Endothelial cell of umbilical vein (primary cell): ENCODE results near the gene IKZF5. TPM values are rescaled to one million over a fixed set of nuclear protein-coding genes. Genes with fewer than 3 reads are reported as not detected.

ENCODE experiments used
- BruUV-seq: library from RNA; stranded (reverse); fragments of 400-500 nt; replicated peaks from 2 replicates; lab custom pipeline; 2021; lab: Mats Ljungman, UMichigan
- CTCF ChIA-PET: fragments of 300-600, 350-600 bp; sonication (Branson Sonifier 250); formaldehyde crosslinking; loops from one replicate; lab custom pipeline; 2021; ENCODE audit warnings: antibody characterized with exemption, inconsistent platforms; lab: Charles Lee
- POLR2A ChIA-PET: fragments of 300-600, 350-600 bp; sonication (Branson Sonifier 250); formaldehyde crosslinking; loops from one replicate; lab custom pipeline; 2021; ENCODE audit warnings: antibody characterized with exemption, inconsistent platforms; lab: Charles Lee
- DNase-seq: peaks from one replicate; pipeline ENCODE4 v3.0.0-alpha.2; 2011; ENCODE audit warnings: low read depth, low spot score
- FAIRE-seq: peaks from 2 replicates; lab custom pipeline; 2011; peaks lifted over from hg19 to GRCh38; lab: Jason Lieb, UNC
- H2AFZ ChIP-seq: 2 replicates; pipeline ENCODE4 v1.6.0; 2012; ENCODE audit warnings: low read depth, low read length, control low read depth, inconsistent platforms
- H3K27ac ChIP-seq: 2 replicates; pipeline ENCODE4 v1.5.1; 2011; ENCODE audit warnings: low read depth, mild to moderate bottlenecking, control low read depth, low read length, moderate library complexity; ENCODE audit not compliant: insufficient read depth
- H3K27me3 ChIP-seq, 2 experiments: 2 replicates each; pipeline versions ENCODE4 v1.6.0 to v1.6.1; 2011; ENCODE audit warnings: low read length in 2 of 2, mixed read lengths in 1 of 2; ENCODE audit not compliant: control insufficient read depth in 2 of 2, insufficient read depth in 2 of 2
- H3K36me3 ChIP-seq, 2 experiments: 2 replicates in 1 of 2; 3 replicates in 1 of 2; pipeline ENCODE4 v1.5.1; 2011; ENCODE audit warnings: low read length in 2 of 2, mild to moderate bottlenecking in 1 of 2, moderate library complexity in 1 of 2; ENCODE audit not compliant: control insufficient read depth in 2 of 2, insufficient read depth in 2 of 2; ENCODE audit errors: extremely low read depth in 1 of 2
- H3K4me1 ChIP-seq: 3 replicates; pipeline ENCODE4 v1.5.1; 2011; ENCODE audit warnings: mild to moderate bottlenecking, low read length; ENCODE audit not compliant: control insufficient read depth, insufficient read depth; ENCODE audit errors: extremely low read depth
- H3K4me2 ChIP-seq: 2 replicates; pipeline ENCODE4 v1.6.1; 2011; ENCODE audit warnings: low read length, control low read depth, mixed read lengths; ENCODE audit not compliant: insufficient read depth
- H3K4me3 ChIP-seq, 3 experiments: fragments of 200-600 bp in 1 of 3; sonication (generic), shearing (Covaris generic) in 1 of 3; replicated peaks in 1 of 3; 2 replicates each; pipeline ENCODE4 v1.5.1; 2011 to 2016; ENCODE audit warnings: control low read depth in 3 of 3, low read length in 3 of 3, mild to moderate bottlenecking in 2 of 3, inconsistent platforms in 1 of 3, low read depth in 1 of 3, moderate library complexity in 1 of 3; ENCODE audit not compliant: insufficient read depth in 1 of 3
- H3K79me2 ChIP-seq: 2 replicates; pipeline ENCODE4 v1.6.0; 2012; ENCODE audit warnings: low read length, inconsistent platforms; ENCODE audit not compliant: control insufficient read depth, insufficient read depth
- H3K9ac ChIP-seq: replicated peaks from 2 replicates; pipeline ENCODE3; 2011; ENCODE audit warnings: low read length, control low read depth; ENCODE audit not compliant: insufficient read depth; ENCODE audit errors: extremely low read depth
- H3K9me1 ChIP-seq: replicated peaks from 3 replicates; pipeline ENCODE4 v1.6.0; 2011; ENCODE audit warnings: mild to moderate bottlenecking, low read length; ENCODE audit not compliant: control insufficient read depth, insufficient read depth; ENCODE audit errors: extremely low read depth
- H3K9me3 ChIP-seq: replicated peaks from 2 replicates; pipeline ENCODE4 v1.5.1; 2012; ENCODE audit warnings: low read length, inconsistent platforms; ENCODE audit not compliant: control insufficient read depth, insufficient read depth
- H4K20me1 ChIP-seq: replicated peaks from 2 replicates; pipeline ENCODE3; 2011; ENCODE audit warnings: mild to moderate bottlenecking, low read length; ENCODE audit not compliant: control insufficient read depth, insufficient read depth; ENCODE audit errors: extremely low read depth
- EZH2 ChIP-seq: IDR thresholded peaks from 2 replicates; pipeline ENCODE4 v1.6.1; 2012; ENCODE audit warnings: borderline replicate concordance, low read depth, mild to moderate bottlenecking, moderate library complexity, low read length, inconsistent platforms; ENCODE audit not compliant: severe bottlenecking
- FOS ChIP-seq: IDR thresholded peaks from 2 replicates; pipeline ENCODE4 v1.6.1; 2011; ENCODE audit warnings: mild to moderate bottlenecking, low read length, moderate library complexity, borderline replicate concordance; ENCODE audit not compliant: insufficient read depth
- GATA2 ChIP-seq: IDR thresholded peaks from 2 replicates; pipeline ENCODE4 v1.7.0; 2011; ENCODE audit warnings: low read depth, mild to moderate bottlenecking, moderate library complexity, mixed read lengths, low read length; ENCODE audit not compliant: insufficient read length, insufficient read depth
- JUN ChIP-seq: IDR thresholded peaks from 2 replicates; pipeline ENCODE4 v1.6.1; 2011; ENCODE audit warnings: borderline replicate concordance, low read depth; ENCODE audit not compliant: insufficient read length, insufficient read depth
- MYC ChIP-seq: IDR thresholded peaks from one replicate; pipeline ENCODE4 v1.6.1; 2011; ENCODE audit warnings: mild to moderate bottlenecking, low read depth, low read length
- POLR2AphosphoS5 ChIP-seq: IDR thresholded peaks from 2 replicates; pipeline ENCODE4 v1.6.1; 2012; ENCODE audit warnings: low read depth, mild to moderate bottlenecking, control low read depth, low read length, moderate library complexity; ENCODE audit not compliant: insufficient read depth
- dilution Hi-C: fragments of 300-500 bp; cut with MboI; formaldehyde crosslinking; loops from one replicate; pipeline ENCODE4 v1.15.0; 2019; ENCODE audit warnings: low sequenced_read_pairs; ENCODE audit not compliant: extremely low pct_ligation_motif_present
- intact Hi-C: fragments of 100-400 bp; cut with micrococcal nuclease; formaldehyde crosslinking; loops from one replicate; pipeline ENCODE4 v1.10.0; 2022
- polyA plus RNA-seq, 4 experiments: library from polyadenylated mRNA; depleted of rRNA in 3 of 4; stranded (reverse) in 3 of 4; unstranded in 1 of 4; fragments of >200 nt; gene quantifications; 2 replicates each; pipeline versions ENCODE4 v1.2.1 to v1.2.3, GENCODE V29; 2011 to 2012; ENCODE audit warnings: missing spikeins in 1 of 4
- total RNA-seq: library from RNA; stranded (reverse); gene quantifications from 2 replicates; pipeline ENCODE4 v1.2.3, GENCODE V29; 2021
- TF ChIP-seq, protein P1 (sequence below), 2 donors: IDR thresholded peaks; 1 replicate in 1 of 2; 2 replicates in 1 of 2; pipeline ENCODE4 v1.5.1; 2011; ENCODE audit warnings: low read length in 2 of 2, mild to moderate bottlenecking in 2 of 2, moderate library complexity in 2 of 2, control low read depth in 1 of 2, inconsistent platforms in 1 of 2, low read depth in 1 of 2; ENCODE audit not compliant: insufficient read depth in 1 of 2; ENCODE audit errors: extremely low read depth in 1 of 2

Gene IKZF5
- total and polyA plus RNA-seq, 2 donors (not counting 3 experiments of a cell fraction or from before 2014, with no cell fraction given): 7.1 to 10.3 TPM

DNA sequence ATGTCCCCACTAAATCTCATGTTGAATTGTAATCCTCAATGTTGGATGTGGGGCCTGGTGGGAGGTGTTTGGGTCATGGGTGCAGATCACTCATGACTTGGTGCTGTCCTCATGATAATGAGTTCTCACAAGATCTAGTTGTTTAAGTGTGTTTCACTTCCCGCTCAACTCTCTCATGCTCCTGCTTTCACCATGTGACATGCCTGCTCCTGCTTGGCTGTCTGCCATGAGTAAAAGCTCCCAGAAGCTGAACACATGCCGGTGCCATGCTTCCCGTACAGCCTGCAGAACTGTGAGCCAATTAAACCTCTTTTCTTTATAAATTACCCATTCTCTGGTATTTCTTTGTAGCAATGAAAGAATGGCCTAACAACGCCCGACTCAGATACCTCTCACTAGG lies 34.6 kb downstream of the IKZF5 start:
- H3K9ac ChIP-seq: no peak overlapping the region
- no peaks in the 10 kb centered on the region for H3K9me1 ChIP-seq
- no peaks in the 10 kb centered on the region for H3K79me2 ChIP-seq
- TF ChIP-seq, protein P1, sequence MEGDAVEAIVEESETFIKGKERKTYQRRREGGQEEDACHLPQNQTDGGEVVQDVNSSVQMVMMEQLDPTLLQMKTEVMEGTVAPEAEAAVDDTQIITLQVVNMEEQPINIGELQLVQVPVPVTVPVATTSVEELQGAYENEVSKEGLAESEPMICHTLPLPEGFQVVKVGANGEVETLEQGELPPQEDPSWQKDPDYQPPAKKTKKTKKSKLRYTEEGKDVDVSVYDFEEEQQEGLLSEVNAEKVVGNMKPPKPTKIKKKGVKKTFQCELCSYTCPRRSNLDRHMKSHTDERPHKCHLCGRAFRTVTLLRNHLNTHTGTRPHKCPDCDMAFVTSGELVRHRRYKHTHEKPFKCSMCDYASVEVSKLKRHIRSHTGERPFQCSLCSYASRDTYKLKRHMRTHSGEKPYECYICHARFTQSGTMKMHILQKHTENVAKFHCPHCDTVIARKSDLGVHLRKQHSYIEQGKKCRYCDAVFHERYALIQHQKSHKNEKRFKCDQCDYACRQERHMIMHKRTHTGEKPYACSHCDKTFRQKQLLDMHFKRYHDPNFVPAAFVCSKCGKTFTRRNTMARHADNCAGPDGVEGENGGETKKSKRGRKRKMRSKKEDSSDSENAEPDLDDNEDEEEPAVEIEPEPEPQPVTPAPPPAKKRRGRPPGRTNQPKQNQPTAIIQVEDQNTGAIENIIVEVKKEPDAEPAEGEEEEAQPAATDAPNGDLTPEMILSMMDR (IDR thresholded peaks at IDR 0.05; ENCODE audit: extremely low read depth in 1 of 2, insufficient read depth in 1 of 2, low read depth in 1 of 2, low read length in 2 of 2): no peak
- no peak for TF ChIP-seq POLR2AphosphoS5
- no peak overlapping the region for H3K4me3 ChIP-seq
- H3K4me1 ChIP-seq: no peaks in the 10 kb centered on the region
- DNase-seq: no peak
- no peaks in the 10 kb centered on the region for H3K36me3 ChIP-seq
- ChIA-PET POLR2A (no interaction called here), CTCF (no interaction called here)
- BruUV-seq: no TSS peak
- peaks cover 2 to 3% of the 10 kb centered on the region in 2 experiments for H3K27me3 ChIP-seq
- dilution Hi-C loops (no loop called here), intact Hi-C loops (no loop called here)
- H4K20me1 ChIP-seq: no peaks in the 10 kb centered on the region
- H2AFZ ChIP-seq: no peak overlapping the region
- H3K27ac ChIP-seq: no peak overlapping the region
- FAIRE-seq: no peak
- H3K9me3 ChIP-seq: no peaks in the 10 kb centered on the region
- no peak overlapping the region for H3K4me2 ChIP-seq

DNA sequence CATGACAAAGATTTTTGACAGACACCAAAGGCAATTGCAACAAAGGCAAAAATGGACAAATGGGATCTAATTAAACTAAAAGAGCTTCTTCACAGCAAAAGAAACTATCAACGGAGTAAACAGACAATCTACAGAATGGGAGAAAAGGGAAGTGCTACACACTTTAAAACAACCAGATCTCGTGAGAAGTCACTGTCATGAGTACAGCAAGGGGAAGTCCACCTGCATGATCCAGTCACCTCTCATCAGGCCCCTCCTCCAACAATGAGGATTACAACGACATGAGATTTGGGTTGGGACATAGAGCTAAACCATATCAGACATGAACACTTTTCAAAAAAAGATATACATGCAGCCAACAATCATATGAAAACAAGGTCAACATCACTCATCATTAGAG lies 39.9 kb downstream of the IKZF5 start:
- no peaks in the 10 kb centered on the region for H3K9me1 ChIP-seq

More for the DNA sequence above, 39.9 kb downstream of the IKZF5 start:
- FAIRE-seq (no peak), DNase-seq (no peak)
- Histone ChIP-seq H3K4me2 (no peak overlapping the region), H3K9ac (no peak overlapping the region), H3K79me2 (no peaks in the 10 kb centered on the region), H3K9me3 (no peaks in the 10 kb centered on the region), H3K27me3 (peaks cover 1 to 2% of the 10 kb centered on the region in 2 experiments), H3K36me3 (no peaks in the 10 kb centered on the region), H3K4me3 (no peak overlapping the region), H4K20me1 (no peaks in the 10 kb centered on the region), H3K27ac (no peak overlapping the region), H3K4me1 (no peaks in the 10 kb centered on the region), H2AFZ (no peak overlapping the region)
- no TSS peak for BruUV-seq
- CTCF ChIA-PET: no interaction called here
- intact Hi-C loops (no loop called here), dilution Hi-C loops (no loop called here)
- TF ChIP-seq EZH2 (no peak), FOS (no peak), GATA2 (no peak), JUN (no peak), POLR2AphosphoS5 (no peak), MYC (no peak)
- TF ChIP-seq, protein P1 (IDR thresholded peaks at IDR 0.05; ENCODE audit: extremely low read depth in 1 of 2, insufficient read depth in 1 of 2, low read depth in 1 of 2, low read length in 2 of 2): no peak
- POLR2A ChIA-PET: no interaction called here
